ENCODE results near the gene FRY. TPM values are rescaled to one million over a fixed set of nuclear protein-coding genes. Genes with fewer than 3 reads are reported as not detected.

The FRY gene
- total and polyA plus RNA-seq, 8 donors = 5.6 to 27.9 (median 21.1) TPM

DNA sequence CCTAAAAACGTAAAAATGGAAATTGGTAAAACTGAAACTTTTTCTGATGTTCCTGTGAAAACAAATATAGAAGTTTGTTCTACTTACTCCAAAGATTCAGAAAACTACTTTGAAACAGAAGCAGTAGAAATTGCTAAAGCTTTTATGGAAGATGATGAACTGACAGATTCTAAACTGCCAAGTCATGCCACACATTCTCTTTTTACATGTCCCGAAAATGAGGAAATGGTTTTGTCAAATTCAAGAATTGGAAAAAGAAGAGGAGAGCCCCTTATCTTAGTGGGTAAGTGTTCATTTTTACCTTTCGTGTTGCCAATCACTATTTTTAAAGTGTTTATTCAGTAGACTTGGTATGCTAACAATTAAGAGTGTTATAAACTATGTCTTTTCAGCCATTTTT, 309.3 kb downstream of the FRY start:
- ATAC-seq = no peak
- Histone ChIP-seq H3K9me3 (no peaks in the 10 kb centered on the region), H3K4me1 (no peaks in the 10 kb centered on the region), H3K36me3 (no peaks in the 10 kb centered on the region), H3K27ac (no peak overlapping the region), H3K4me3 (no peak overlapping the region), H3K27me3 (no peaks in the 10 kb centered on the region)
- intact Hi-C loops (cut with DNase I) = no loop called here
- no peak for FAIRE-seq
- no peak for DNase-seq
- 86 to 92% methylated on average over 3 of the region's 3 CpGs for WGBS, 2 donors
- TF ChIP-seq, protein P1, sequence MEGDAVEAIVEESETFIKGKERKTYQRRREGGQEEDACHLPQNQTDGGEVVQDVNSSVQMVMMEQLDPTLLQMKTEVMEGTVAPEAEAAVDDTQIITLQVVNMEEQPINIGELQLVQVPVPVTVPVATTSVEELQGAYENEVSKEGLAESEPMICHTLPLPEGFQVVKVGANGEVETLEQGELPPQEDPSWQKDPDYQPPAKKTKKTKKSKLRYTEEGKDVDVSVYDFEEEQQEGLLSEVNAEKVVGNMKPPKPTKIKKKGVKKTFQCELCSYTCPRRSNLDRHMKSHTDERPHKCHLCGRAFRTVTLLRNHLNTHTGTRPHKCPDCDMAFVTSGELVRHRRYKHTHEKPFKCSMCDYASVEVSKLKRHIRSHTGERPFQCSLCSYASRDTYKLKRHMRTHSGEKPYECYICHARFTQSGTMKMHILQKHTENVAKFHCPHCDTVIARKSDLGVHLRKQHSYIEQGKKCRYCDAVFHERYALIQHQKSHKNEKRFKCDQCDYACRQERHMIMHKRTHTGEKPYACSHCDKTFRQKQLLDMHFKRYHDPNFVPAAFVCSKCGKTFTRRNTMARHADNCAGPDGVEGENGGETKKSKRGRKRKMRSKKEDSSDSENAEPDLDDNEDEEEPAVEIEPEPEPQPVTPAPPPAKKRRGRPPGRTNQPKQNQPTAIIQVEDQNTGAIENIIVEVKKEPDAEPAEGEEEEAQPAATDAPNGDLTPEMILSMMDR (IDR thresholded peaks at IDR 0.05) = no peak

DNA sequence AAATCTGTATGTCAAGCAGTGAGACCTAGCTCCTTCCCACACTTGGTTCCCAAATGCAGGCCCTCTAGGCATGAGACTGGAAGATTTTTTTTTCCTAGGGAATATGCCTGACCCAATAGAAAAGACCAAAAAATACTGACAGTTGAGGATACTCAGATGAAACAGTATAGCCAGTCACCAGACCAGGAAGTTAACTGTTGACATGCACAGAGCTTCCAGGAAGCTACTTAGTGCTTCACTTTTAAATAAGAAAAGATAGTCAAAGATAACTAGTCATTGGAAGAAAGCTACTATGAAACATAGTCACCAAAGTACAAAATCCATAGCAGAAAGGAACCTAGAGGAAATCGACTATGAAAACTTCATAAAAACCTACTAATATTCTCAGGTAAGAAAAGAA, 316.1 kb downstream of the FRY start:
- Histone ChIP-seq H3K4me1 (no peaks in the 10 kb centered on the region), H3K27me3 (no peaks in the 10 kb centered on the region), H3K4me3 (no peak overlapping the region), H3K36me3 (no peaks in the 10 kb centered on the region), H3K9me3 (no peaks in the 10 kb centered on the region), H3K27ac (no peak overlapping the region)
- ATAC-seq (no peak), DNase-seq (no peak), FAIRE-seq (no peak)
- WGBS, 2 donors = 42 to 97% methylated on average over 1 of the region's 1 CpG
- intact Hi-C loops (cut with DNase I) = no loop called here
- TF ChIP-seq, protein P1 (IDR thresholded peaks at IDR 0.05) = no peak
